Endothelial cell of umbilical vein (primary cell): Measurements from ENCODE around the gene PTPRF. TPM values are rescaled to one million over a fixed set of nuclear protein-coding genes. Genes with fewer than 3 reads are reported as not detected.

Experiments used
- BruUV-seq: library from RNA; stranded (reverse); fragments of 400-500 nt; replicated peaks from 2 replicates; lab custom pipeline; 2021; lab: Mats Ljungman, UMichigan
- CTCF ChIA-PET: fragments of 300-600, 350-600 bp; sonication (Branson Sonifier 250); formaldehyde crosslinking; loops from one replicate; lab custom pipeline; 2021; ENCODE audit warnings: antibody characterized with exemption, inconsistent platforms; lab: Charles Lee
- POLR2A ChIA-PET: fragments of 300-600, 350-600 bp; sonication (Branson Sonifier 250); formaldehyde crosslinking; loops from one replicate; lab custom pipeline; 2021; ENCODE audit warnings: antibody characterized with exemption, inconsistent platforms; lab: Charles Lee
- DNase-seq: peaks from one replicate; pipeline ENCODE4 v3.0.0-alpha.2; 2011; ENCODE audit warnings: low read depth, low spot score
- FAIRE-seq: peaks from 2 replicates; lab custom pipeline; 2011; peaks lifted over from hg19 to GRCh38; lab: Jason Lieb, UNC
- H2AFZ ChIP-seq: 2 replicates; pipeline ENCODE4 v1.6.0; 2012; ENCODE audit warnings: low read depth, low read length, control low read depth, inconsistent platforms
- H3K27ac ChIP-seq: 2 replicates; pipeline ENCODE4 v1.5.1; 2011; ENCODE audit warnings: low read depth, mild to moderate bottlenecking, control low read depth, low read length, moderate library complexity; ENCODE audit not compliant: insufficient read depth
- H3K27me3 ChIP-seq, 2 experiments: 2 replicates each; pipeline versions ENCODE4 v1.6.0 to v1.6.1; 2011; ENCODE audit warnings: low read length in 2 of 2, mixed read lengths in 1 of 2; ENCODE audit not compliant: control insufficient read depth in 2 of 2, insufficient read depth in 2 of 2
- H3K36me3 ChIP-seq, 2 experiments: 2 replicates in 1 of 2; 3 replicates in 1 of 2; pipeline ENCODE4 v1.5.1; 2011; ENCODE audit warnings: low read length in 2 of 2, mild to moderate bottlenecking in 1 of 2, moderate library complexity in 1 of 2; ENCODE audit not compliant: control insufficient read depth in 2 of 2, insufficient read depth in 2 of 2; ENCODE audit errors: extremely low read depth in 1 of 2
- H3K4me1 ChIP-seq: 3 replicates; pipeline ENCODE4 v1.5.1; 2011; ENCODE audit warnings: mild to moderate bottlenecking, low read length; ENCODE audit not compliant: control insufficient read depth, insufficient read depth; ENCODE audit errors: extremely low read depth
- H3K4me2 ChIP-seq: 2 replicates; pipeline ENCODE4 v1.6.1; 2011; ENCODE audit warnings: low read length, control low read depth, mixed read lengths; ENCODE audit not compliant: insufficient read depth
- H3K4me3 ChIP-seq, 3 experiments: fragments of 200-600 bp in 1 of 3; sonication (generic), shearing (Covaris generic) in 1 of 3; replicated peaks in 1 of 3; 2 replicates each; pipeline ENCODE4 v1.5.1; 2011 to 2016; ENCODE audit warnings: control low read depth in 3 of 3, low read length in 3 of 3, mild to moderate bottlenecking in 2 of 3, inconsistent platforms in 1 of 3, low read depth in 1 of 3, moderate library complexity in 1 of 3; ENCODE audit not compliant: insufficient read depth in 1 of 3
- H3K79me2 ChIP-seq: 2 replicates; pipeline ENCODE4 v1.6.0; 2012; ENCODE audit warnings: low read length, inconsistent platforms; ENCODE audit not compliant: control insufficient read depth, insufficient read depth
- H3K9ac ChIP-seq: replicated peaks from 2 replicates; pipeline ENCODE3; 2011; ENCODE audit warnings: low read length, control low read depth; ENCODE audit not compliant: insufficient read depth; ENCODE audit errors: extremely low read depth
- H3K9me1 ChIP-seq: replicated peaks from 3 replicates; pipeline ENCODE4 v1.6.0; 2011; ENCODE audit warnings: mild to moderate bottlenecking, low read length; ENCODE audit not compliant: control insufficient read depth, insufficient read depth; ENCODE audit errors: extremely low read depth
- H3K9me3 ChIP-seq: replicated peaks from 2 replicates; pipeline ENCODE4 v1.5.1; 2012; ENCODE audit warnings: low read length, inconsistent platforms; ENCODE audit not compliant: control insufficient read depth, insufficient read depth
- H4K20me1 ChIP-seq: replicated peaks from 2 replicates; pipeline ENCODE3; 2011; ENCODE audit warnings: mild to moderate bottlenecking, low read length; ENCODE audit not compliant: control insufficient read depth, insufficient read depth; ENCODE audit errors: extremely low read depth
- EZH2 ChIP-seq: IDR thresholded peaks from 2 replicates; pipeline ENCODE4 v1.6.1; 2012; ENCODE audit warnings: borderline replicate concordance, low read depth, mild to moderate bottlenecking, moderate library complexity, low read length, inconsistent platforms; ENCODE audit not compliant: severe bottlenecking
- FOS ChIP-seq: IDR thresholded peaks from 2 replicates; pipeline ENCODE4 v1.6.1; 2011; ENCODE audit warnings: mild to moderate bottlenecking, low read length, moderate library complexity, borderline replicate concordance; ENCODE audit not compliant: insufficient read depth
- MAX ChIP-seq: IDR thresholded peaks from 2 replicates; pipeline ENCODE4 v1.6.1; 2011; ENCODE audit not compliant: insufficient read depth, insufficient read length
- POLR2AphosphoS5 ChIP-seq: IDR thresholded peaks from 2 replicates; pipeline ENCODE4 v1.6.1; 2012; ENCODE audit warnings: low read depth, mild to moderate bottlenecking, control low read depth, low read length, moderate library complexity; ENCODE audit not compliant: insufficient read depth
- dilution Hi-C: fragments of 300-500 bp; cut with MboI; formaldehyde crosslinking; loops from one replicate; pipeline ENCODE4 v1.15.0; 2019; ENCODE audit warnings: low sequenced_read_pairs; ENCODE audit not compliant: extremely low pct_ligation_motif_present
- intact Hi-C: fragments of 100-400 bp; cut with micrococcal nuclease; formaldehyde crosslinking; loops from one replicate; pipeline ENCODE4 v1.10.0; 2022
- polyA plus RNA-seq, 4 experiments: library from polyadenylated mRNA; depleted of rRNA in 3 of 4; stranded (reverse) in 3 of 4; unstranded in 1 of 4; fragments of >200 nt; gene quantifications; 2 replicates each; pipeline versions ENCODE4 v1.2.1 to v1.2.3, GENCODE V29; 2011 to 2012; ENCODE audit warnings: missing spikeins in 1 of 4
- total RNA-seq: library from RNA; stranded (reverse); gene quantifications from 2 replicates; pipeline ENCODE4 v1.2.3, GENCODE V29; 2021

PTPRF gene
- total and polyA plus RNA-seq, 2 donors (not counting 3 experiments of a cell fraction or from before 2014, with no cell fraction given): 217 to 338 TPM

- no peaks in the 10 kb centered on the region for H3K9me3 ChIP-seq
- no TSS peak for BruUV-seq
- DNase-seq (no peak), FAIRE-seq (no peak)
- no peaks in the 10 kb centered on the region for H3K9me1 ChIP-seq
- no peak overlapping the region for H2AFZ ChIP-seq
- no peaks in the 10 kb centered on the region for H3K79me2 ChIP-seq
- H3K27ac ChIP-seq: no peak overlapping the region
- dilution Hi-C loops: no loop called here
- intact Hi-C loops: no loop called here
- H4K20me1 ChIP-seq: no peaks in the 10 kb centered on the region
- peaks cover 4 to 70% of the 10 kb centered on the region in 2 experiments for H3K36me3 ChIP-seq
- H3K9ac ChIP-seq: no peak overlapping the region
- TF ChIP-seq EZH2: no peak
- no peak for TF ChIP-seq FOS
- TF ChIP-seq MAX: no peak
- no peaks in the 10 kb centered on the region for H3K4me1 ChIP-seq
- H3K4me3 ChIP-seq: no peak overlapping the region
- H3K4me2 ChIP-seq: no peak overlapping the region
- ChIA-PET POLR2A (no interaction called here), CTCF (no interaction called here)
- no peaks in the 10 kb centered on the region for H3K27me3 ChIP-seq
Measured at GRCh38 chr1:43592974-43593683, 62.4 kb downstream of the PTPRF start.

DNA sequence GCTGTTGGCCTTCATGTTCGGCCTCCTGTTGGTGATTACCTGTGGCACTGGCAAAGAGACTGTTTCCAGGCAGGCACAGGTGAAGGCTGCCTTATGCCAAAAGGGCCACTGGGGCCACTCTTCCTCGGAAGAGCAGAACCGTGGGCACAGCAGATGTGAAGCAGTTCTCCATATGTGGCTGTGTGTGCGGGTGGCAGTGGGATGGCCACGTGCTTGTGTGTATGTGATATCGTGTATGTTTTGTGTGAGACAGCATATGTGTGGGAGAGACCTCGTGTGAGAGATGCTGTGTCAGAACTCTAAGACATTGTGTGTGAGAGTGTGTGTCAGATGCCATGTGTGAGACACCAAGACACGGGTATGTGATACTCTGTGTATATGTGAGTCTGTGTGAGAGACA lies 65.9 kb downstream of the PTPRF start:
- BruUV-seq: no TSS peak
- dilution Hi-C loops: no loop called here
- FAIRE-seq: no peak
- no peak for DNase-seq
- no peak for TF ChIP-seq POLR2AphosphoS5
- TF ChIP-seq MAX: no peak
- H3K9ac ChIP-seq: no peak overlapping the region
- no peaks in the 10 kb centered on the region for H3K9me3 ChIP-seq
- no peak overlapping the region for H3K4me3 ChIP-seq
- ChIA-PET POLR2A (interaction anchor here (1.2 kb wide), 1 partner anchor 12 kb away, joined by 7 read pairs; no protein-coding TSS in a partner anchor), CTCF (no interaction called here)
- intact Hi-C loops: no loop called here
- H3K36me3 ChIP-seq: peaks cover 0 to 64% of the 10 kb centered on the region in 2 experiments
- no peaks in the 10 kb centered on the region for H3K27me3 ChIP-seq
- H2AFZ ChIP-seq: no peak overlapping the region
- H3K4me2 ChIP-seq: no peak overlapping the region
- no peaks in the 10 kb centered on the region for H3K9me1 ChIP-seq
- H3K79me2 ChIP-seq: no peaks in the 10 kb centered on the region
- no peaks in the 10 kb centered on the region for H3K4me1 ChIP-seq
- no peak overlapping the region for H3K27ac ChIP-seq
- no peaks in the 10 kb centered on the region for H4K20me1 ChIP-seq
